Small intestine (tissue), 7 donors: ENCODE measurements around the gene STAT3. TPM values are rescaled to one million over a fixed set of nuclear protein-coding genes. Genes with fewer than 3 reads are reported as not detected.
"Not testable (repeated sequence)": the region's sequence is repeated elsewhere in the genome, so short reads cannot be mapped to it uniquely, and the experiment has no call there.

Experiments
- DNase-seq, 2 donors: peaks; one replicate each; pipeline versions ENCODE4 v3.0.0 to v3.0.0-alpha.2; 2013
- FAIRE-seq: peaks from 2 replicates; lab custom pipeline; 2012; peaks lifted over from hg19 to GRCh38; lab: Jason Lieb, UNC
- H3K27ac ChIP-seq, 3 donors: one replicate each; pipeline ENCODE4 v1.5.1; 2013; ENCODE audit warnings: low read length in 2 of 3, mild to moderate bottlenecking in 2 of 3, control low read depth in 1 of 3, inconsistent platforms in 1 of 3, low read depth in 1 of 3, moderate library complexity in 1 of 3
- H3K27me3 ChIP-seq, 3 donors: one replicate each; pipeline ENCODE4 v1.6.1; 2013; ENCODE audit warnings: low read length in 3 of 3, inconsistent platforms in 1 of 3; ENCODE audit not compliant: control insufficient read depth in 3 of 3, insufficient read depth in 3 of 3
- H3K36me3 ChIP-seq, 3 donors: one replicate each; pipeline ENCODE4 v1.6.1; 2013; ENCODE audit warnings: low read length in 3 of 3, inconsistent platforms in 1 of 3, low read depth in 1 of 3, mild to moderate bottlenecking in 1 of 3, moderate library complexity in 1 of 3; ENCODE audit not compliant: control insufficient read depth in 3 of 3, insufficient read depth in 2 of 3
- H3K4me1 ChIP-seq, 3 donors: one replicate each; pipeline ENCODE4 v1.6.1; 2013; ENCODE audit warnings: low read length in 2 of 3, inconsistent platforms in 1 of 3, low read depth in 1 of 3, mild to moderate bottlenecking in 1 of 3, moderate library complexity in 1 of 3; ENCODE audit not compliant: control insufficient read depth in 3 of 3, insufficient read depth in 2 of 3
- H3K4me3 ChIP-seq, 3 donors: one replicate each; pipeline ENCODE4 v1.5.1; 2013; ENCODE audit warnings: low read length in 3 of 3, control low read depth in 1 of 3, inconsistent platforms in 1 of 3, low read depth in 1 of 3, mild to moderate bottlenecking in 1 of 3, moderate library complexity in 1 of 3
- H3K9me3 ChIP-seq, 2 donors: one replicate each; pipeline ENCODE4 v1.6.1; 2013; ENCODE audit warnings: low read depth in 1 of 2, low read length in 1 of 2; ENCODE audit not compliant: control insufficient read depth in 2 of 2, insufficient read depth in 1 of 2
- WGBS, 3 donors: extraction: QIAGEN DNeasy Blood & Tissue Kit; methylation state at CpG; one replicate each; pipeline ENCODE4 v1.1.7; 2013; 5-methylcytosine and 5-hydroxymethylcytosine counted together
- polyA plus RNA-seq, 4 donors: library from polyadenylated mRNA; stranded (reverse) in 3 of 4; unstranded in 1 of 4; fragments of 200-250 nt in 3 of 4; fragments of 120-200 nt in 1 of 4; gene quantifications; one replicate each; pipeline versions ENCODE4 v1.2.1 to v1.2.3, GENCODE V29; 2013
- donor health status: healthy with polysubstance abuse.
- donor health status: control.
- donor health status: control.
- donor health status: Bipolar disorder and iron deficiency.
- donor health status: healthy.

STAT3 gene
- polyA plus RNA-seq, 4 donors: 49.0 to 132 (median 66.1) TPM

DNA sequence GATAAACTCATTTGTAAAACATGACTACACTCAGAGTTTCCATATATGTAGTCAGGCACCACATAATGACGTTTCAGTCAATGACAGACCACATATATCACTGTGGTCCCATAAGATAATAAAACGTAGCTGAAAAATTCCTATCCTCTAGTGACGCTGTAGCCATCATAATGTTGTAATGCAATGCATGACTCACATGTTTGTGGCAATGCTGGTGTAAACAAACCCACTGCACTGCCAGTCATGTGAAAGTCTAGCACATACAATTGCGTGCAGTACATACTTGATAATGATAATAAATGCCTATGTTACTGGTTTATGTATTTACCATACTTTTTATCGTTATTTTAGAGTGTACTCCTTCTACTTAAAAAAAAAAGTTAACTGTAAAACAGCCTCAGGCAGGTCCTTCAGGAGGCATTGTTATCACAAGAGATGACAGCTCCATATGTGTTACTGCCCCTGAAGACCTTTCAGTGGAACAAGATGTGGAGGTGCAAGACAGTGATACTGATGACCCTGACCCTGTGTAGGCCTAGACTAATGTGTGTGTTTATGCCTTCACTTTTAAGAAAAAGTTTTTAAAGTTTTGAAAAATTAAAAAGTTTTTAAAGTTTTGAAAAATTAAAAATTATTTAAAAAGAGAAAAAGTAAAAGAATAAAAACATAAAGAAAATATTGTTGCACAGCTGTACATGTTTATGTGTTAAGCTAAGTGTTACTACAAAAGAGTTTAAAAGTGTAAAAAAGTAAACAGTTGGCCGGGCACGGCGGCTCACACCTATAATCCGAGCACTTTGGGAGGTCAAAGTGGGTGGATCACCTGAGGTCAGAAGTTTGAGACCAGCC is 121.1 kb downstream of the STAT3 start:
- FAIRE-seq (no peak), DNase-seq (peak in 1 of 2 donors; percentile 22)
- 67 to 78% (median 69%) methylated on average over 9 of the region's 9 CpGs for WGBS, 3 donors
- Histone ChIP-seq H3K9me3 (no peaks in the 10 kb centered on the region), H3K27me3 (no peaks in the 10 kb centered on the region), H3K36me3 (no peaks in the 10 kb centered on the region), H3K4me3 (no peak overlapping the region), H3K27ac (no peak overlapping the region), H3K4me1 (peaks cover 0 to 6% (median 0%) of the 10 kb centered on the region in 3 donors)

- Histone ChIP-seq H3K36me3 (no peaks in the 10 kb centered on the region), H3K27me3 (no peaks in the 10 kb centered on the region), H3K9me3 (no peaks in the 10 kb centered on the region), H3K4me1 (peaks cover 0 to 6% (median 0%) of the 10 kb centered on the region in 3 donors), H3K4me3 (no peak overlapping the region), H3K27ac (no peak overlapping the region)
- DNase-seq: no peak
- 83 to 88% (median 87%) methylated on average over 2 of the region's 2 CpGs for WGBS, 3 donors
- no peak for FAIRE-seq
Observed at GRCh38 chr17:42266462-42266861, 121.8 kb downstream of the STAT3 start.

DNA sequence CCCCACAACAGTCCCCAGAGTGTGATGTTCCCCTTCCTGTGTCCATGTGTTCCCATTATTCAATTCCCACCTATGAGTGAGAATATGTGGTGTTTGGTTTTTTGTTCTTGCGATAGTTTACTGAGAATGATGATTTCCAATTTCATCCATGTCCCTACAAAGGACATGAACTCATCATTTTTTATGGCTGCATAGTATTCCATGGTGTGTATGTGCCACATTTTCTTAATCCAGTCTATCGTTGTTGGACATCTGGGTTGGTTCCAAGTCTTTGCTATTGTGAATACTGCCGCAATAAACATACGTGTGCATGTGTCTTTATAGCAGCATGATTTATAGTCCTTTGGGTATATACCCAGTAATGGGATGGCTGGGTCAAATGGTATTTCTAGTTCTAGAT is 123.9 kb downstream of the STAT3 start:
- WGBS, 3 donors: 100% methylated on average over 2 of the region's 4 CpGs; no CpG with 5 or more reads in 2 of the 3 donors
- not testable (repeated sequence) for H3K4me1 ChIP-seq, DNase-seq, H3K27me3 ChIP-seq, FAIRE-seq, H3K36me3 ChIP-seq, H3K27ac ChIP-seq, H3K9me3 ChIP-seq, H3K4me3 ChIP-seq

Other genes with a start within 250 kb of the STAT3 start
- 100 to 1,000 TPM; 177 to 211 (median 199) TPM for gene RAB5C, start 233.5 kb downstream of the STAT3 start, polyA plus RNA-seq
- under 1 TPM in 2 of 4 donors, not detected in 2; 0.18 to 0.22 TPM for gene KCNH4, start 207.3 kb downstream of the STAT3 start, polyA plus RNA-seq
- not detected for gene HCRT, start 203.0 kb downstream of the STAT3 start, polyA plus RNA-seq
- gene GHDC, start 193.9 kb downstream of the STAT3 start, polyA plus RNA-seq: 10 to 100 TPM; 10.5 to 35.1 (median 20.3) TPM
- gene STAT5B, start 112.1 kb downstream of the STAT3 start, polyA plus RNA-seq: 10 to 100 TPM; 13.4 to 53.6 (median 20.1) TPM
- 10 to 100 TPM in 3 of 4 donors, 1 to 10 TPM in 1; 2.7 to 18.3 (median 12.1) TPM for gene STAT5A, start 99.9 kb downstream of the STAT3 start, polyA plus RNA-seq
- gene CAVIN1, start 34.8 kb upstream of the STAT3 start, polyA plus RNA-seq: 10 to 100 TPM in 3 of 4 donors, 1 to 10 TPM in 1; 2.7 to 81.0 (median 16.3) TPM
- 100 to 1,000 TPM in 1 of 4 donors, 10 to 100 TPM in 3; 38.7 to 125 (median 69.2) TPM for gene ATP6V0A1, start 70.4 kb upstream of the STAT3 start, polyA plus RNA-seq
- 10 to 100 TPM; 25.3 to 47.0 (median 32.7) TPM for gene NAGLU, start 147.8 kb upstream of the STAT3 start, polyA plus RNA-seq
- 1 to 10 TPM; 2.0 to 2.7 (median 2.3) TPM for gene HSD17B1, start 164.5 kb upstream of the STAT3 start, polyA plus RNA-seq
- gene COASY, start 173.7 kb upstream of the STAT3 start, polyA plus RNA-seq: 100 to 1,000 TPM in 2 of 4 donors, 10 to 100 TPM in 2; 72.6 to 153 (median 101) TPM
- 100 to 1,000 TPM in 2 of 4 donors, 10 to 100 TPM in 2; 46.5 to 144 (median 89.4) TPM for gene MLX, start 178.7 kb upstream of the STAT3 start, polyA plus RNA-seq
- gene PSMC3IP, start 189.3 kb upstream of the STAT3 start, polyA plus RNA-seq: 1 to 10 TPM in 3 of 4 donors, under 1 TPM in 1; 0.89 to 5.7 (median 3.5) TPM
- 10 to 100 TPM in 3 of 4 donors, 1 to 10 TPM in 1; 8.4 to 42.3 (median 17.0) TPM for gene RETREG3, start 220.9 kb upstream of the STAT3 start, polyA plus RNA-seq
- 10 to 100 TPM; 22.8 to 43.3 (median 33.3) TPM for gene TUBG1, start 221.2 kb upstream of the STAT3 start, polyA plus RNA-seq